DLD1 (cell line): ENCODE data around the gene POU2F1.

Experiments
- in situ Hi-C: cut with HindIII; loops from 2 replicates; pipeline ENCODE4 v1.10.0; 2017; ENCODE audit warnings: low sequenced_read_pairs

POU2F1 gene

DNA sequence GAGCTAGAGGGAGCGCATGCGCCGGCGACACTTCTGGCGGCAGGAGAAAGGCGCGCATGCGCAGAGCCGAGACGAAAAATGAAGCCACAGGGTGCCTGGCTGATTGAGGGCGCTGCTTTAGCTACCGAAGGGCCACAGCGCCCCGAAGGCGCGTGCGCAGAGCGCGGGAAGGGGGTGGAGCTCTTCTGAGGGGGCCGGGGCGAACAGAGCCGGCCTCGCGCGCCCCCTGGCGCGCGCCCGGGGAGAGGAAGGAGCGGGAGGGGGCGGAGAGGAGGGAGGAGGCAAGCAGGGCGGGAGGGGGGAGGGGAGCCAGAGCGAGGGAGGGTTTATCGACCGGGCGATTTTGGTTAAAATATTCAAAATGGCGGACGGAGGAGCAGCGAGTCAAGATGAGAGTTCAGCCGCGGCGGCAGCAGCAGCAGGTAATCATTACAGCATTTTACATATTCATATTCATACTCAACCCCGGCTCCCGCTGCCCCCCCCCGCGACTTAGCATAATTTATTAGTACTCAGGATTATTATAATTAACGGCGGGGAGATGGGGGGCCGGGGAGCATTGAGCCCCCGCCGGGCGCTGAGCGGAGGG is at the start of gene POU2F1:
Gene POU2F1 (plus strand): TSS at position 350 of the 589 bp plus-strand sequence. CDS start 12 bp downstream, at position 362.
- in situ Hi-C loops: no loop called here

DNA sequence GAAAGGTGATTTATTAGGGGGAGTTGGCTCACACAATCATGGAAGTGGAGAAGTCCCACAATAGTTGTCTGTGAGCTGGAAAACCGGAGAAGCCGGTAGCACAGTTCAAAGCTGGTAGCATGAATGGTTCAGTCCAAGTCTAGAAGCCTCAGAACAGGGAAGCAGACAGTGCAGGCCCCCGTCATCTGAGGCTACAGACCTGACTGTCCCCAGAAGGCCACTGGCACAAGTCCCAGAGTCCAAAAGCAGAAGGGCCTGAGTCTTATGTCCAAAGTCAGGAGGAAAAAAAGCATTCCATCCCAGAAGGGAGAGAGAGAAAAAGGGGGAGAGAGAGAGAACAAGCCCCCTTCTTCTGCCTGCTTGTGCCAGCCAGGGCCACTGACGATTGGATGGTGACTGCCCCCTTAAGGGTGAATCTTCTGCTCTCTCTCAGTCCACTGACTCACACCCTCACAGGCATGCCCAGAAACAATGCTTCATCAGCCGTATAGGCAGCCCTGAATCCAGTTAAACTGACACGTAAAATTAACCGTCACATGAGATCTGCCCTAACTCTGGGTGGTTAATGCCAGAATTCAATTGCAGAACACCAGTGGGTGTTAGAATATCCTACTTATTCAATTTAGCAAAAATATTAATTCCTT is 49.3 kb upstream of the POU2F1 start:
- in situ Hi-C loops: no loop called here

DNA sequence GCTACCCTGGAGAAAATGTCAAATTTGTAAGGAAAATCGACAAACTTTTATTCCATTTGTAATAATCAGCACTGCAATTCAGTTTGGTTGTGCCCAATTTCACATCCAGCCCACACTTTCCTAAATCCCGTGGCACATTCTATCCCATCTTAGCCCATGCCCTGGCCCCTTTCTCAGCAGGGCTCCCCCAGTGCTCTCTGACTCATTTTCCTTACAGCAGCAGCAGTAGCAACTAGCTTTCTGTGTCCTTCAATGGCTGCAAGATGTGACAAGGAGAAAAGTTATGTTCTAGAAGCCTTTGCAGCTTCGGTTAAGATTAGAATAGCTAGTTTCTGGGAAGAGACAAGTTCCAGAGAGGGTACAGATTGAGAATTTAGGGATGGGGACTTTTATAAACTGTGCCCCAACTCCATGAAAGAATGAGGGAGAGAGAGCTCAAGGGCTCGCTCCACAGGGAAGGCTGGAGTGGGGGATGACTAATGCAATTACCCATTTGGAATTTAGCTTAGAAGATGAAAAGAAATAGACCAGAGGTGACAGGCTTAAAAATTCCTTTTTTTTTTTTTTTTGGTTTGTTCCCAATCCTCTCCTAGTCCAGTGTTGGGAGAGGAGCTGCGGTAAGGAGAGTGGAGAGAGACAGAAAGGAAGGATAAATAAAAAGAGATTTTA is 47.0 kb upstream of the POU2F1 start:
- in situ Hi-C loops: no loop called here

DNA sequence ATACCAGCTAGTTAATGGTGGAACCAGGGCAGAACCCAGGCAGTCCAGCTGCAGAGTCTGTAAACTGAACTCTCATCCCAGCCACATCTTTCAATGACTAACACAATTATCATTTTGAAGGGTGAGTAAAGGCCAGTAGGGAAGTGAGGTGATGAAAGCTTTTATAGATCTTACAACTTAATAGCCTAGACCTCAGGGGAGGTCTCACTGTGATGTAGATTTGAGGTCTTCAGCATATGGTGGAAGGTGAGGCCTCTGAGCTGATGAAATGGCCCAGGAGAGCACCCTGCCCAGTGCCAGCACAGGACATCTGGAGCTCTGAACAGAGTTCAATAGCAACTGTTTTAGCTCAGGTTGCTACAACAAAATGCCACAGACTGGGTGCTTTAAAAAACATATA is 44.8 kb upstream of the POU2F1 start:
- in situ Hi-C loops: no loop called here

DNA sequence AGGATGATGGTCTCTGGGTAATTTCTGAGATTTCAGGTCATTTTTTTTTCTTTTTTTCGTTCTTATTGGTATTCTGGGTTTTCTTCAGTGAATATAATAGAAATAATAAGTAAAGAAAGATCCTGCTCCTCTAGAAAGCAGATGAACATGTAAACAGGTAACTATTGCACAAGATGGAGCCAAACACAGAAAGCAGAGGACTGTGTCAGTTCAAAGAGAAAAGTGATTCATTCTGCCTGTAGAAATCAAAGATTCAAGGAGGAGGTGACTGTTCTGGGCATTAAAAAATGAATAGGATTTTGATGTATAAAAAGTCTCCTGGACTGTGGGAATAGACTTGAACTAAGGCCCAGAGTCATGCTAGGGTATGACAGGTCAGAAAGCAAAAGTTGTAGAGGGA is 41.9 kb upstream of the POU2F1 start:
- in situ Hi-C loops: no loop called here

DNA sequence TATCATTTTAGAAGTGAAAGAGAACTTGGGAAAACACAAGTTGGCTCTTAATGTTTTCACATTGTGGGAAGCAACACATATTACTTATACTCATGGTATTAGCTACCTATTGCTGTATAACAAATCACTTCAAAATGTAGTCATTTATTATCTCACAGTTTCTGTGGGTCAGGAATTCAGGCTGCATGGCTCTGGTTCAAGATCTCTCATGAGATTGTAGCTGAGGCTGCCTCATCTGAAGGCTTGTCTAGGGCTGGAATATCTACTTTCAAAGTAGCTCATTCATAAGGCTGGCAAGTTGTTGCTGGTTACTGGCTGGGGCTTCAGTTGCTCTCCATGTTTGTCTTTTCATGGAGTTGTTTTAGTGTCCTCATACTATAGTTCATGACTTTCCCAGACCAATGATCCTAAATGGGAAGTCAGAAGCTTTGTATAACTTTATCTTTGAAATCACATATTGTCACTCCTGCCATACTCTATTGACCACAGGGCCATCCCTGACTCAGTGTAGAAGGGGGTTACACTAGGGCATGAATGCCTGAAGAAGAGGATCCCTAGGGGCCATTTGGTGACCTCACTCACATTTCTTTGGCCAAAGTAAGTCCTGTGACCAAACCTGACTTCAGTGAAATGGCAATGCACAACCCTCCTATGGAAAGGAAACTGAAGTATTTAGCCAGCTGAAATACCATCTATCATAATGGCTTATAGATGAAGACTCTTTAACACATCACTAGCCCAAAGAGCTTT is 37.9 kb upstream of the POU2F1 start:
- in situ Hi-C loops: loop anchor here (10.0 kb wide), 1 partner anchor 332 kb away; the partner anchor contains the start of gene CD247

DNA sequence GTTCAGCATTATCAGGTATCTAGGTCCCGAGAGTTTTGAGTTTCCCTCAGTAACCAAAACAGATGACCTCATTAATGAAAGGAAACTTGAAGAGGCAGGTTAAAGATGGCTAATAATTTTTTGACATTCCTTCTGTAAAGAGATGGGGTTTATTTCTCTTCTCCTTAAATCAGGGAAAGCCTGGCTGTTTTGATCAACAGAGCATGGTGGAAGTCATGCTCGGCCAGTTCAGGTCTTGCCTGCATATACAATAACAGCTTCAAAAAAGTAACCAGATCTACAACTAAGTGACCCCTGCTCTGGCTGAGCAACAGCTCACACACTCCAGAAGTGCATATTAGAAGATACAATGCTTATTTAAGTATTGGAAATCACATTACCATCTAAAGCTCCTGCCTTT is 36.6 kb upstream of the POU2F1 start:
- in situ Hi-C loops: loop anchor here (10.0 kb wide), 1 partner anchor 331 kb away; the partner anchor contains the start of gene CD247

DNA sequence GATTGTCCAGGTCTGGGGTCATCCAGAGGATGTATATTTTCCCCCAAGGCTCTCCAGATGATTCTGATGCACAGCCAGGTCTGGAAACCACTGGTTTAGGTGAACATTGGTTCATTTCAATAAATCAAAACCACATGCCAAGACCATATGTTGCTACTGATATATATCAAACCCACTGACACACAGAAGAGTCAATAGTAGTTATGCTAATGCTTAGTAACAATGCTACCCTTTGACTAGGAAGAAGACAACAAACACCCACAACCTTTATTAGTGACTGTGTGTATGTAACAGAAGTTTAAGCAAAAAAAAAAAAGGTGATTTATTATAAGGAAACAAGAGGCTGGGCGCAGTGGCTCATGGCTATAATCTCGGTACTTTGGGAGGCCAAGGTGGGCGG is 35.6 kb upstream of the POU2F1 start:
- in situ Hi-C loops: loop anchor here (10.0 kb wide), 1 partner anchor 330 kb away; the partner anchor contains the start of gene CD247

DNA sequence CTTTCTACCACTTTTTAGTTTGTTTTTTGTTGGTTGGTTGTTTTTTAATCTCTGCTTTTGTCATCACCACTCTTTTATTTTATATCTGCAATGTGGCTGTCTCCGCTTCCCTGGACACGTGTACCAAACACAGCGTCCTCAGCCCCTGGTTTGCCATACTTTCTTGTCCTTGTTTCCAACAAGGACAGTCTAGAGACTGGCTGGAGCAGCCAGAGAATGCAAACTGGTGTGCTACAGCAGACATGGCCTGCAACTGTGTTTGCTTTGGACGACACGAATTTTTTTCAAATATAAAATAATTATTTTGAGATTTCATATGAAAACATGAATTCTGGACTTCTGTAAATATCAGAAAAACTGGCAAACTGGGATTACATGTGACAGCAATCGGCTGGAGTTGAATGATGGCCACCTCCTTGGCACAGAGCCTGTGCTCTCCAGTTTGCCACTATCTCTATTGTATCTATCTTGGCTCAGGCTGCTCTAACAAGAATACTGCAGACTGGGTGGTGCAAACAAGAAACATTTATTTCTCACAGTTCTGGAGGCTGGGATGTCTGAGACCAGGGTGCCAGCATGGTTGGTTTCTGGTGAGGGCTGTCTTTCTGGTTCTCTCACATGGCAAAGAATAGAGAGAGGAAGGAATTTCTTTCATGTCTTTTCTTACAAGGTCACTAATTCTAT is 34.6 kb upstream of the POU2F1 start:
- in situ Hi-C loops: loop anchor here (10.0 kb wide), 1 partner anchor 329 kb away; the partner anchor contains the start of gene CD247

DNA sequence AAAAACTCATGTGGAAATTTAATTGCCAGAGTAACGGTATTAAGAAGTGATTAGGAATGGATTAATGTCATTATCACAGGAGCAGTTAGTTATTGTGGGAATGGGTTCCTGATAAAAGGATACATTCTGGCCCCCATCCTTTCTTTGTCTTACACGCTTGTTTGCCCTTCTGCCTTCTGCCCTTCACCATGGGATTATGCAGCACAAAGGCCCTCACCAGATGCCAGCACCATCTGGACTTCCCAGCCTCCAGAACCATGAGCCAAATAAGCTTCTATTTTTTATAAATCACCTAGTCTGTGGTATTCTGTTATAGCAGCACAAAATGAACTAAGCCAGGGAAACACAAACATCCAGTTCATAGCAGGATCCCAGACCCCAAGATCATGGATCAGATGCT is 33.9 kb upstream of the POU2F1 start:
- in situ Hi-C loops: loop anchor here (10.0 kb wide), 1 partner anchor 328 kb away; the partner anchor contains the start of gene CD247

DNA sequence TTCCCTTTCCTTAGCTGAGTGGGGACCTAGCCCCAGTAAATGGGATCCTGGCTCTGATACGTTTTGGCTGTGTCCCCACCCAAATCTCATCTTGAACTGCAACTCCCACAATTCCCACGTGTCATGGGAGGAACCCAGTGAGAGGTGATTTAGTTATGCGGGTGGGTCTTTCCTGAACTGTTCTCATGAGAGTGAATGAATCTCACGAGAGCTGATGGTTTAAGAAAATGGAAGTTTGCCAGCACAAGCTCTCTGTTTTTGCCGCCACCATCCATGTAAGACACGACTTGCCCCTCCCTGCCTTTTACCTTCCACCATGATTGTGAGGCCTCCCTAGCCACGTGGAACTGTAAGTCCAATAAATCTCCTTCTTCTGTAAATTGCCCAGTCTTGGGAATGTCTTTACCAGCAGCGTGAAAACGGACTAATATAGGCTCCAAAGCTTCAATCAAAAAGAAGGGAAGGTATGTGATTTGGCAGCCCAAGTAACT is 29.9 kb upstream of the POU2F1 start:
- in situ Hi-C loops: no loop called here

DNA sequence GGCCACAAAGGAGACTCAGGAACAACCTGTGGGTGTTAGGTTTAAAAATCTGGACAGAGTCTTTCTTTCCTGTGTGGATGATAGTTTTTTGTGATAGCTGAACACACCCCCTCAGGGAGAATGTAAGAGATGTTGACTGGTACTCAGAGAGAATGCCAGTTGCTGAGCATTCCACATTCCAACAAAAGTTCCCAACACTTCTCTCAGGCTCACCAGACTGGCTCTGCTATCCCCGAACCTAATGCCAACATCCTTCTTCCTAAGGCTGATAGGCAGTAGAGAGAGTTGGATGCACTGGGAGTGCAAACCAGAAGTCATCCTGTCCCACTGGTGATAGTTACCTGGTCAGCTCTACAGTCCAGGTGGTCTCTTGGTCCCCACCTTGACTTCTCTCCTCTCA is 28.7 kb upstream of the POU2F1 start:
- in situ Hi-C loops: no loop called here

DNA sequence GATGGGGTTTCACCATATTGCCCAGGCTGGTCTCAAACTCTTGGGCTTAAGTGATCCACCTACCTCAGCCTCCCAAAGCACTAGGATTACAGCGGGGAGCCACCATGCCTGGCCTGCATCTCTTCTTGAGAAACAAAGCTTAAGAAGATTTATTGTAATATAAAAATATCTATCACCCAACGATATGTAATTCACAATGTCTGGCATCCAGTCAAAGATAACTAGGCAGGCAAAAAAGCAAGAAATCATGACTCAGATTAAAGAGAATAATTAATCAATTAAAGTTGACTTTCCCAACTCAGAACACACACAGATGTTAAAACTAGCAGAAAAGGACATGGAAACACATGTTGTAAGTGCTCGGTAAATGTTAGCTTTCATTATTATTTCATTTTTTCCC is 26.5 kb upstream of the POU2F1 start:
- in situ Hi-C loops: no loop called here

DNA sequence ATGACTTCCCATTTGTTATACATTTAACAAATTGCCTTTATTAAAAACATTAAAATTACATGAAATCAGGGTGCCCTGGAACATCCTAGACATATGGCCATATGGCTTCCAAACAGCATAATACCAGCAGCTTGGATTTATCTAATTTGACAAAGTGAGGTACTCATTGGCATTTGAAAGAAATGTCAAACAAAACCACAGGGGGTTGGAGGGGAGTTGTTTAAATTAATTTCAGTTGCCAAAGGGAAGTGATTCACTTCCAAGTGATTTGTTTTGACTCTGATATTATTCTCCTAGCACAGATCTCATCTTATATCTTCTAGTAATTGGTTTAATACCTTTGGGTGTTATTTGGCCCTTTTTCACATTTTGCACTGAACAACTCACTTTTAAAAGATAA is 24.5 kb upstream of the POU2F1 start:
- in situ Hi-C loops: no loop called here

DNA sequence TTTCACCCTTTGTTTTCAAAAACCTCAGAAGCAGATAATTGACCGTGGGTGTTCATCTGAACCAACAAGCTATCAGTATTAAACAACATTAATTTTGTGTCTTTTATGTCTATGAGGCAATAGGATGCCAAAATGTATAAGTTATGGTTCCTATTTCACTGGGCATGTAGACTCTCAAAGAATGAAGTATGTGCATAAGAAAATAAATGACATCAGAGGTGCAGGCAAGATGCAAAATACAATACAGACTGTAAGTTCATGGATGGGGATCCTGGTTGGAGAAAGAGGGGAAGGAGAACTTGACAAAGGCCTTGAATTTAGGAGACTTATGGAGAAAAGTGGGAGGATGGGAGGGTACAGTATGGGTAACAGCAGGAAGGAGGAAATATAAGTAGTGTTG is 23.4 kb upstream of the POU2F1 start:
- in situ Hi-C loops: no loop called here

DNA sequence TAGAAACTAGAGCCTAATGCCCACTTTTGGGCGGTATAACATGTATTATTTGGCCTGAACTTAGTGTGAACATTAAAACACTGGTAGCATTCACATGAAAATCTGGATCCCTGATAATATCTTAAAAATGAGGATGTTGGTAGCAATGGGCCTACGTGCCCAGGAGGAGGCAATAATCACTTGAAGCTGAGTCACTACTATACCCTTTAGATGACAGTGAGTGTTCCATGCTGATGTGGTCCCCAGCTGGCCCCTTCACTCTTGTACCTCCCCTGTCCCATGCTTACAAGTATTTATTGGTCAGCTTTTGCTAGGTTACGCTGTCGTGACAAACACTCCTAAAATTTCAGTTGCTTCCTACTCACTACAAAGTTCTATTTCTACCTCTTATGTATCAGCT is 23.0 kb upstream of the POU2F1 start:
- in situ Hi-C loops: no loop called here

DNA sequence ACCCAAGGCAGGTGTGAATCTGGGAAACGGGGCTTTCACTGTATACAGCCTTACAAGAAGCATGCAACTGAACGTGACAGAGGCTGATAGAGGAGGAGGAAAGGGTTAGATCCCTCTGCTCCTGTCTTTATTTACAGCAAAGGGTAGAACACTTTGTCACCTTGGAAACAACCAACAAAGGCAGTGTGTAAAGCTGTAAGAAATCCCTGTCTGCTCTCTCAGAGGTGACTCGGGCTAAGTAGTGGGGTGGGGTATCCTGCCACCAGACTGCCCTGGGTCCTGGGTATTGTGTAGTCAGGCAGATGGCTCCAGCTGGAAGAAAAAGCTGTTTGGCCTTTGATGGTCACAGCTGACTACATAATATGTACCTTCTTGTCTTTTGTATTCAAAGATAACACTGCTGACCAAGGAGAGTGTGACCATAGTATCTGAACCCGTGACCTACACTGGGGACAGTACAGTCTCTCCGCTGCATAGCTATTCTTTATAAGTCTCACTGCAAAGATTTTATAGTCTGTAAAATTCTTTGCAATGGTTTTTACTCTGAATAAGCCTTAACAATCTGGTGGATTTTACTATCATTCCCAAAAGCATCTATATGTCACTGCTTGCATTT is 22.1 kb upstream of the POU2F1 start:
- in situ Hi-C loops: no loop called here

DNA sequence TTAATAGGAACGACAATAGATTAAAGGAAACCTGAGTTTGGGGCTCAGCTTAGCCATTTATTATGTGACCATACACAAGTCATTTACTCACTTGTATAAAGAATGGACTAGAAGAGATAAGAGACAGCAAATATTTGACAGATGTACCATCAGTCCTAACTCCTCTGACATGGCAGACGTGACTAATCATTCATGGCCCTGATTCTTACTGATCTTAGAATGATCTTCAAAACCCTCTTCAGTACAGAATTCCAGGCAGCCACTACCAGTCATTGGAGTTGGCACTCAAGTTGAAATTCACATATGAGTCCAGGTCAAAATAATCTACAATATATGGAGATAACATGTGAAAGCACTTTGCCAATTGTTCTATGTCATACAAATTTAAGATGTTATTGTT is 21.0 kb upstream of the POU2F1 start:
- in situ Hi-C loops: no loop called here

DNA sequence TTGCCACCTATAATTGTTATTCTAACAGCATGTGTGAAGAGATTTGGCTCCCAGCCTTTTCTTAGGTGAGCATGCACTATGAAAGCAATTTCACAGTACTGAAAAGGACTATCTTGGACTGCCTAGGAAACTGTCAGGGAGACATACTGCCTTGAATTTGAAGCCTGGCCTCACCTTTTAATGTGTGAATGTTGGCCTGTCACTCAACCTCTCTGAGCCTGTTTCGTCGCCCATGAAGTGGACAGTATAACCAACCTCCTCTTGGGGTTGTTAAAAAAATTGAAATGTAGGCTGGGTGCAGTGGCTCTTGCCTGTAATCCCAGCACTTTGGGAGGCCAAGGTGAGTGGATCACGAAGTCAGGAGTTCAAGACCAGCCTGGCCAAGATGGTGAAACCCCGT is 20.4 kb upstream of the POU2F1 start:
- in situ Hi-C loops: no loop called here

DNA sequence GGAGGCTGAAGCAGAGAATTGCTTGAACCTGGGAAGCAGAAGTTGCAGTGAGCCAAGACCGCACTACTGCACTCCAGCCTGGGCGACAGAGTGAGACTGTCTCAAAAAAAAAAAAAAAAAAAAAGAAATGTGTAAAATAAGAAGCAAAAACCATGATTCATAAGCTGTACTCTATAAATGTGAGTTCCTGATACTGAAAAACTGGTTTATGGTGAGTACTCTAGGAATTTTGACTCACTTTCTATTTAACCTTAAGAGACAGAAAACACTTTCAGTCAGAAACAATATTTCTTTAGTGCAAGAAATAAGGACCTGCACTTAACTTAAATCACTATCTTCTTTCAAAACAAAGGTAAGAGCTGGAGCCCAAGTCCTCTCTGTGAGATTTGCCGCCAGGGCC is 19.9 kb upstream of the POU2F1 start:
- in situ Hi-C loops: no loop called here
